Right lobe of liver (tissue), 6 donors: ENCODE results near the gene MAGI1. TPM values are rescaled to one million over a fixed set of nuclear protein-coding genes. Genes with fewer than 3 reads are reported as not detected.
"Not testable (repeated sequence)": the region's sequence is repeated elsewhere in the genome, so short reads cannot be mapped to it uniquely, and the experiment has no call there.

Source experiments
- ATAC-seq, 4 donors: fragments of 200-7000 bp; cut with Tn5 transposase; one replicate each; pipeline ENCODE4 v1.9.1; 2020; ENCODE audit warnings: mild to moderate bottlenecking in 4 of 4, moderate library complexity in 4 of 4
- DNase-seq, 3 donors: peaks; one replicate each; pipeline ENCODE4 v3.0.0-alpha.2; 2020
- H3K27ac ChIP-seq, 3 donors: fragments of 200-600 bp; one replicate each; pipeline ENCODE4 v1.8.0; 2022
- H3K27me3 ChIP-seq, 2 donors: fragments of 200-600 bp; one replicate each; pipeline ENCODE4 v1.8.0; 2022
- H3K36me3 ChIP-seq, 4 donors: fragments of 200-600 bp; sonication (generic) in 1 of 4; one replicate each; pipeline versions ENCODE4 v1.5.1 to v1.8.0; 2017 to 2022; ENCODE audit warnings: control low read depth in 1 of 4
- H3K4me1 ChIP-seq, 4 donors: fragments of 200-600 bp; sonication (generic) in 1 of 4; one replicate each; pipeline versions ENCODE4 v1.5.1 to v1.8.0; 2017 to 2022; ENCODE audit warnings: control low read depth in 1 of 4
- H3K4me3 ChIP-seq, 3 donors: fragments of 200-600 bp; one replicate each; pipeline ENCODE4 v1.8.0; 2022
- H3K9me3 ChIP-seq, 4 donors: fragments of 200-600 bp; sonication (generic) in 1 of 4; one replicate each; pipeline versions ENCODE4 v1.5.1 to v1.8.0; 2017 to 2022; ENCODE audit warnings: control low read depth in 1 of 4
- CTCF ChIP-seq, 4 donors: fragments of 200-600 bp in 3 of 4; fragments of 450-650 bp in 1 of 4; IDR thresholded peaks; one replicate each; pipeline versions ENCODE4 v1.5.1 to v1.8.0; 2016 to 2022; ENCODE audit warnings: antibody characterized with exemption in 4 of 4, mild to moderate bottlenecking in 2 of 4
- POLR2A ChIP-seq: fragments of 450-650 bp; IDR thresholded peaks from one replicate; pipeline ENCODE4 v1.6.1; 2017; ENCODE audit warnings: antibody characterized with exemption, mild to moderate bottlenecking
- WGBS: methylation state at CpG from one replicate; pipeline ENCODE4 v1.1.6; 2018; ENCODE audit warnings: low coverage, low lambda C conversion rate; ENCODE audit not compliant: insufficient coverage; ENCODE audit errors: missing lambda C conversion rate; 5-methylcytosine and 5-hydroxymethylcytosine counted together
- intact Hi-C, 2 donors: fragments of 100-400 bp; cut with DNase I; formaldehyde crosslinking; loops; one replicate each; pipeline versions ENCODE4 v1.11.2 to v1.14.1; 2022
- total RNA-seq, 6 experiments: library from RNA; depleted of rRNA in 2 of 6; stranded (reverse); fragments of >200 nt in 2 of 6; fragmentation: NEBNext Ultra II Directional in 3 of 6; extraction: Animal tissue kit (Norgen Biotek cat#: 25700) in 3 of 6; gene quantifications; one replicate each; pipeline versions ENCODE4 v1.1.0 to v1.2.4, GENCODE V29; 2016 to 2023
- donor health status: DM: no; HTN: yes; CAD: no.
- donor health status: DM: no; HTN: no; CAD: no.
- donor health status: DM: no; HTN: no; CAD: no.
- donor health status: DM: no; HTN: yes; CAD: no.
- donor health status: DM: no; HTN: yes; CAD: no.

MAGI1 gene
- total RNA-seq, 6 experiments from 2014 or later: 22.6 to 37.7 (median 26.9) TPM

GRCh38 chr3:65894679-65895453 lies 143.9 kb downstream of the MAGI1 start:
- DNase-seq (no peak), ATAC-seq (no peak)
- H3K4me3 ChIP-seq: no peak overlapping the region
- intact Hi-C loops: no loop called here
- no peaks in the 10 kb centered on the region for H3K4me1 ChIP-seq
- 76% methylated on average over 5 of the region's 5 CpGs for WGBS
- no peaks in the 10 kb centered on the region for H3K36me3 ChIP-seq
- no peaks in the 10 kb centered on the region for H3K27me3 ChIP-seq
- no peak overlapping the region for H3K27ac ChIP-seq
- TF ChIP-seq POLR2A (no peak), CTCF (IDR thresholded peaks at IDR 0.05) (no peak)
- no peaks in the 10 kb centered on the region for H3K9me3 ChIP-seq

- WGBS: 94% methylated on average over 2 of the region's 2 CpGs
- H3K4me3 ChIP-seq: no peak overlapping the region
- intact Hi-C loops: no loop called here
- H3K9me3 ChIP-seq: no peaks in the 10 kb centered on the region
- no peaks in the 10 kb centered on the region for H3K36me3 ChIP-seq
- TF ChIP-seq POLR2A (no peak), CTCF (IDR thresholded peaks at IDR 0.05) (no peak)
- no peak for ATAC-seq
- no peaks in the 10 kb centered on the region for H3K27me3 ChIP-seq
- no peak overlapping the region for H3K27ac ChIP-seq
- no peaks in the 10 kb centered on the region for H3K4me1 ChIP-seq
- DNase-seq: no peak
Measured at GRCh38 chr3:65894126-65894525, 144.6 kb downstream of the MAGI1 start.

- WGBS: 77% methylated on average over 2 of the region's 2 CpGs
- intact Hi-C loops: no loop called here
- no peak for DNase-seq
Measured at GRCh38 chr3:65893631-65894030, 145.1 kb downstream of the MAGI1 start.

GRCh38 chr3:65891477-65891876 lies 147.2 kb downstream of the MAGI1 start:
- ATAC-seq, H3K27me3 ChIP-seq, intact Hi-C loops, H3K9me3 ChIP-seq, H3K27ac ChIP-seq, H3K36me3 ChIP-seq, H3K4me1 ChIP-seq, DNase-seq, H3K4me3 ChIP-seq: not testable (repeated sequence)
- 88% methylated on average over 2 of the region's 2 CpGs for WGBS

More at GRCh38 chr3:65893631-65894030, 145.1 kb downstream of the MAGI1 start:
- Histone ChIP-seq H3K27ac (no peak overlapping the region), H3K27me3 (no peaks in the 10 kb centered on the region), H3K36me3 (no peaks in the 10 kb centered on the region), H3K4me1 (no peaks in the 10 kb centered on the region), H3K4me3 (no peak overlapping the region), H3K9me3 (no peaks in the 10 kb centered on the region)
- TF ChIP-seq POLR2A: no peak
- ATAC-seq: no peak

- intact Hi-C loops: no loop called here
- Histone ChIP-seq H3K4me1 (no peaks in the 10 kb centered on the region), H3K9me3 (no peaks in the 10 kb centered on the region), H3K4me3 (no peak overlapping the region), H3K27me3 (no peaks in the 10 kb centered on the region), H3K27ac (no peak overlapping the region), H3K36me3 (no peaks in the 10 kb centered on the region)
- DNase-seq (no peak), ATAC-seq (no peak)
- TF ChIP-seq CTCF (IDR thresholded peaks at IDR 0.05): no peak
- no peak for TF ChIP-seq POLR2A
- WGBS: 100% methylated on average over 4 of the region's 6 CpGs
Measured at GRCh38 chr3:65890328-65890727, 148.4 kb downstream of the MAGI1 start.
